HEK293 (cell line): ENCODE measurements around the gene PALD1.

Source experiments
- CTCF ChIA-PET: fragments of 350-600 bp; formaldehyde crosslinking; extraction: SDS; loops from one replicate; lab custom pipeline; 2021; ENCODE audit warnings: antibody characterized with exemption; lab: Yijun Ruan, JAX
- POLR2A ChIA-PET: fragments of 300-600 bp; formaldehyde crosslinking; extraction: SDS; loops from one replicate; lab custom pipeline; 2020; ENCODE audit warnings: antibody characterized with exemption, inconsistent platforms; lab: Yijun Ruan, JAX
- H3K27ac ChIP-seq: fragments of 200-500 bp; sonication (Bioruptor generic); 2 replicates; pipeline ENCODE4 v1.5.1; 2014; ENCODE audit warnings: low read depth, low read length, control low read depth, inconsistent platforms; ENCODE audit errors: extremely low read depth
- H3K36me3 ChIP-seq, 2 experiments: fragments of 200-500 bp in 1 of 2; sonication (Bioruptor generic) in 1 of 2; 1 replicate in 1 of 2; 2 replicates in 1 of 2; pipeline ENCODE4 v1.5.1; 2014 to 2017; ENCODE audit warnings: inconsistent platforms in 2 of 2, low read length in 2 of 2; ENCODE audit not compliant: control insufficient read depth in 2 of 2, insufficient read depth in 1 of 2
- H3K4me1 ChIP-seq: fragments of 200-500 bp; sonication (Bioruptor generic); 2 replicates; pipeline ENCODE4 v1.5.1; 2014; ENCODE audit warnings: mild to moderate bottlenecking, low read length, inconsistent platforms; ENCODE audit not compliant: control insufficient read depth, insufficient read depth
- H3K4me3 ChIP-seq: 2 replicates; pipeline ENCODE4 v1.5.1; 2011; ENCODE audit warnings: low read depth, mild to moderate bottlenecking, control low read depth, low read length, moderate library complexity
- H3K9me3 ChIP-seq: fragments of 200-500 bp; sonication (Bioruptor generic); 2 replicates; pipeline ENCODE4 v1.5.1; 2014; ENCODE audit warnings: low read depth, low read length, inconsistent platforms; ENCODE audit not compliant: control insufficient read depth, insufficient read depth
- HOXD13 ChIP-seq: sonication (generic); formaldehyde crosslinking; IDR thresholded peaks from 2 replicates; pipeline ENCODE4 v1.8.0; 2022; ENCODE audit warnings: missing genetic modification reagents, borderline replicate concordance
- IKZF3 ChIP-seq: fragments of 450-650 bp; IDR thresholded peaks from 2 replicates; pipeline ENCODE4 v1.5.0; 2018; ENCODE audit warnings: missing biosample characterization, mild to moderate bottlenecking, missing genetic modification characterization, moderate library complexity
- PATZ1 ChIP-seq: fragments of 450-650 bp; formaldehyde crosslinking; IDR thresholded peaks from 2 replicates; pipeline ENCODE4 v1.5.1; 2016; ENCODE audit warnings: missing biosample characterization, missing genetic modification characterization
- SCRT1 ChIP-seq: fragments of 450-650 bp; formaldehyde crosslinking; IDR thresholded peaks from 2 replicates; pipeline ENCODE4 v1.5.1; 2016; ENCODE audit warnings: missing biosample characterization, missing genetic modification characterization, borderline replicate concordance
- SETDB1 ChIP-seq: IDR thresholded peaks from one replicate; pipeline ENCODE4 v1.6.1; 2017; ENCODE audit warnings: mild to moderate bottlenecking, low read length, moderate library complexity, mixed read lengths; ENCODE audit not compliant: insufficient read length
- ZBTB17 ChIP-seq: fragments of 450-650 bp; formaldehyde crosslinking; IDR thresholded peaks from 2 replicates; pipeline ENCODE4 v1.5.1; 2016; ENCODE audit warnings: missing biosample characterization, missing genetic modification characterization
- ZFHX2 ChIP-seq: fragments of 450-650 bp; formaldehyde crosslinking; conservative IDR thresholded peaks from 2 replicates; pipeline ENCODE4 v1.5.1; 2016; ENCODE audit warnings: missing biosample characterization, missing genetic modification characterization
- ZFP69B ChIP-seq: fragments of 450-650 bp; formaldehyde crosslinking; IDR thresholded peaks from 2 replicates; pipeline ENCODE4 v1.5.1; 2016; ENCODE audit warnings: missing biosample characterization, missing genetic modification characterization
- ZNF112 ChIP-seq: fragments of 450-650 bp; formaldehyde crosslinking; IDR thresholded peaks from 2 replicates; pipeline ENCODE4 v1.5.0; 2017; ENCODE audit warnings: missing biosample characterization, missing genetic modification characterization
- ZNF155 ChIP-seq: fragments of 450-650 bp; formaldehyde crosslinking; IDR thresholded peaks from 2 replicates; pipeline ENCODE4 v1.5.1; 2016; ENCODE audit warnings: missing biosample characterization, missing genetic modification characterization
- ZNF174 ChIP-seq: fragments of 450-650 bp; formaldehyde crosslinking; IDR thresholded peaks from 2 replicates; pipeline ENCODE4 v1.5.0; 2017; ENCODE audit warnings: missing biosample characterization, mild to moderate bottlenecking, missing genetic modification characterization
- ZNF18 ChIP-seq: fragments of 450-650 bp; formaldehyde crosslinking; IDR thresholded peaks from 2 replicates; pipeline ENCODE4 v1.5.1; 2016; ENCODE audit warnings: missing biosample characterization, missing genetic modification characterization
- ZNF184 ChIP-seq: fragments of 450-650 bp; IDR thresholded peaks from 2 replicates; pipeline ENCODE4 v1.5.1; 2018; ENCODE audit warnings: missing biosample characterization, mild to moderate bottlenecking, missing genetic modification characterization
- ZNF26 ChIP-seq: fragments of 450-650 bp; formaldehyde crosslinking; IDR thresholded peaks from 2 replicates; pipeline ENCODE4 v1.5.1; 2016; ENCODE audit warnings: missing biosample characterization, missing genetic modification characterization
- ZNF394 ChIP-seq: fragments of 450-650 bp; formaldehyde crosslinking; IDR thresholded peaks from 2 replicates; pipeline ENCODE4 v1.5.1; 2016; ENCODE audit warnings: missing biosample characterization, missing genetic modification characterization, mild to moderate bottlenecking, moderate library complexity, borderline replicate concordance
- ZNF426 ChIP-seq: fragments of 450-650 bp; formaldehyde crosslinking; IDR thresholded peaks from 2 replicates; pipeline ENCODE4 v1.5.1; 2017; ENCODE audit warnings: missing biosample characterization, missing genetic modification characterization, mild to moderate bottlenecking, inconsistent platforms, moderate library complexity
- ZNF449 ChIP-seq: fragments of 450-650 bp; formaldehyde crosslinking; IDR thresholded peaks from 2 replicates; pipeline ENCODE4 v1.5.1; 2017; ENCODE audit warnings: missing biosample characterization, mild to moderate bottlenecking, missing genetic modification characterization, moderate library complexity
- ZNF501 ChIP-seq: fragments of 450-650 bp; formaldehyde crosslinking; IDR thresholded peaks from 2 replicates; pipeline ENCODE4 v1.5.1; 2016; ENCODE audit warnings: missing biosample characterization, missing genetic modification characterization
- ZNF510 ChIP-seq: fragments of 450-650 bp; formaldehyde crosslinking; IDR thresholded peaks from 2 replicates; pipeline ENCODE4 v1.5.1; 2018; ENCODE audit warnings: mild to moderate bottlenecking, missing genetic modification characterization, missing biosample characterization; ENCODE audit not compliant: insufficient replicate concordance
- ZNF521 ChIP-seq: fragments of 450-650 bp; formaldehyde crosslinking; IDR thresholded peaks from 2 replicates; pipeline ENCODE4 v1.5.1; 2017; ENCODE audit warnings: missing biosample characterization, mild to moderate bottlenecking, missing genetic modification characterization
- ZNF544 ChIP-seq: fragments of 450-650 bp; formaldehyde crosslinking; IDR thresholded peaks from 2 replicates; pipeline ENCODE4 v1.5.0; 2017; ENCODE audit warnings: missing biosample characterization, missing genetic modification characterization
- ZNF561 ChIP-seq: fragments of 450-650 bp; IDR thresholded peaks from 2 replicates; pipeline ENCODE4 v1.5.1; 2018; ENCODE audit warnings: missing biosample characterization, missing genetic modification characterization, borderline replicate concordance
- ZNF571 ChIP-seq: fragments of 450-650 bp; formaldehyde crosslinking; IDR thresholded peaks from 2 replicates; pipeline ENCODE4 v1.5.0; 2017; ENCODE audit warnings: missing biosample characterization, missing genetic modification characterization
- ZNF585B ChIP-seq: fragments of 450-650 bp; formaldehyde crosslinking; IDR thresholded peaks from 2 replicates; pipeline ENCODE4 v1.5.1; 2016; ENCODE audit warnings: missing biosample characterization, missing genetic modification characterization
- ZNF670 ChIP-seq: fragments of 450-650 bp; formaldehyde crosslinking; IDR thresholded peaks from 2 replicates; pipeline ENCODE4 v1.5.1; 2016; ENCODE audit warnings: missing biosample characterization, missing genetic modification characterization, low read depth
- ZSCAN16 ChIP-seq: fragments of 450-650 bp; formaldehyde crosslinking; IDR thresholded peaks from 2 replicates; pipeline ENCODE4 v1.5.1; 2016; ENCODE audit warnings: missing biosample characterization, missing genetic modification characterization

Gene PALD1

GRCh38 chr10:70557876-70558275 is 79.3 kb downstream of the PALD1 start:
- POLR2A ChIA-PET: no interaction called here
- H3K9me3 ChIP-seq: no peaks in the 10 kb centered on the region

GRCh38 chr10:70558295-70558694 is 79.7 kb downstream of the PALD1 start:
- Histone ChIP-seq H3K27ac (no peak overlapping the region), H3K9me3 (no peaks in the 10 kb centered on the region), H3K36me3 (peaks cover 0 to 4% of the 10 kb centered on the region in 2 experiments; a peak in 1 of 3 replicates), H3K4me1 (no peaks in the 10 kb centered on the region; the same call in 1 of the 2 replicates), H3K4me3 (no peak overlapping the region)
- ChIA-PET POLR2A (no interaction called here), CTCF (interaction anchor here (0.6 to 5.3 kb wide), 11 partner anchors 7 to 1049 kb away, joined by 3 to 35 read pairs (median 6); no protein-coding TSS in a partner anchor)
- TF ChIP-seq ZNF18 (tag by site-specific recombination) (no peak), ZNF184 (tag by site-specific recombination) (no peak), ZNF561 (tag by site-specific recombination) (no peak), ZNF521 (tag by site-specific recombination) (no peak), ZSCAN16 (tag by site-specific recombination) (no peak), PATZ1 (no peak), SCRT1 (tag by site-specific recombination) (no peak), ZNF394 (tag by site-specific recombination) (no peak), ZNF501 (tag by site-specific recombination) (no peak), ZNF449 (no peak), ZFHX2 (no peak), ZNF510 (tag by site-specific recombination) (no peak), ZFP69B (tag by site-specific recombination) (no peak), ZNF155 (no peak), ZNF670 (tag by site-specific recombination) (no peak)

More at GRCh38 chr10:70557876-70558275, 79.3 kb downstream of the PALD1 start:
- Histone ChIP-seq H3K36me3 (peaks cover 0 to 6% of the 10 kb centered on the region in 2 experiments; a peak in 1 of 3 replicates), H3K27ac (no peak overlapping the region), H3K4me1 (no peaks in the 10 kb centered on the region; the same call in 1 of the 2 replicates), H3K4me3 (no peak overlapping the region)
- CTCF ChIA-PET: interaction anchor here (0.6 to 5.3 kb wide), 4 partner anchors 7 to 201 kb away, joined by 3 to 35 read pairs (median 10); no protein-coding TSS in a partner anchor
- TF ChIP-seq ZNF426 (tag by site-specific recombination): no peak
- TF ChIP-seq IKZF3: no peak
- TF ChIP-seq ZNF112 (tag by site-specific recombination): no peak
- no peak for TF ChIP-seq HOXD13
- no peak for TF ChIP-seq ZNF585B (tag by site-specific recombination)
- TF ChIP-seq ZNF26: no peak
- no peak for TF ChIP-seq ZBTB17
- no peak for TF ChIP-seq ZNF544
- TF ChIP-seq SETDB1: no peak
- TF ChIP-seq ZNF174 (tag by site-specific recombination): no peak
- no peak for TF ChIP-seq ZNF571 (tag by site-specific recombination)
